Measurements from ENCODE around the gene MFSD8. TPM values are rescaled to one million over a fixed set of nuclear protein-coding genes. Genes with fewer than 3 reads are reported as not detected.

Gene MFSD8
- total and polyA plus RNA-seq, 4 donors: 6.3 to 21.0 (median 17.6) TPM

DNA sequence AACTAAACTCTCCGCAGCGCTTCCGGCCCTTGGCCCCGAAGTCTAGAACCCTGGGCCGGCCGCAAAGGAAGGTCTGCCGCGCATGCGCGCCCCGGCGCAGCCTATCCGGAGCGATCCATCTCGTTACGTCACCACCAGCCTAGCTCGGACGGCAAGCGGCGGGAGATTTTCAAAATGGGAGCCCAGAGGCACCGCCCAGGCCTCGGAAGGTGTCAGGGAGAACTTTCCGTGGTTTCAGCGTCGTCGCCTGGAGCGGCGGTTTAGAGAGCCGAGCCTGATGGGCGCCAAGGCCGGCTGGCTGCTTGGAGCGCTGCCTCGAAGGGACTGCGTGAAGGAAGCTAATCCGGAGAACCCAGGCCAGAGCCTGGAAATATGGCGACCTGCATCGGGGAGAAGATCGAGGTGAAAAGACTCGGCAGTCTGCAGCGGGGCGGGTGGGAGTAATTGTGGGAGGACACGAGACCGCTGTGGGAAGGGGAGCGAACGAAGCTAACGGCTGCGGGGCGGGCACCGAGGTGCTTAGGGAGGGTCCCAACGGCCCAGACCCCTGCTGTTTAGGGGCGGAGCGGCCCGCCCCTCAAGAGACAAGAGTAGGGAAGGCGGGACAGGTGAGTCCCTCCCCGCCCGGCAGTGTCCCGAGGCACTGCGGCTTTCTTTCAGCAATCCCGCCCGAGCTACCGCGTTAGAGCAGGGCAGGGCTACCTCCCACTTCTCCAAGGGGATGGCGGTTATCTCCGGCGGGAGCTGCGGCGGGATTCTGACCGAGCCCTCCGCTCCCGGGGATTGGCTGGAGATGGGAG is 84.0 kb downstream of the MFSD8 start, which contains the start of gene PLK4:
PLK4 (plus strand) TSS at position 131 of the 800 bp plus-strand sequence; CDS start at position 373, 242 bp downstream.
- Histone ChIP-seq H3K27me3 (ENCODE audit: control insufficient read depth in 4 of 4, insufficient read depth in 4 of 4, low read length in 3 of 4) (no peaks in the 10 kb centered on the region), H3K36me3 (ENCODE audit: control insufficient read depth in 4 of 4, insufficient read depth in 3 of 4, low read depth in 1 of 4, low read length in 3 of 4) (no peaks in the 10 kb centered on the region), H3K27ac (ENCODE audit: low read depth in 1 of 2, low read length in 2 of 2) (peak within 1 kb of the TSS in 1 of 2 donors; percentile 44), H3K9ac (ENCODE audit: low read depth in 1 of 2, low read length in 2 of 2) (peak within 1 kb of the TSS; percentile 83 to 88), H3K4me1 (ENCODE audit: control insufficient read depth in 4 of 4, insufficient read depth in 4 of 4, low read length in 3 of 4) (peaks cover 2 to 11% (median 7%) of the 10 kb centered on the region in 4 donors), H3K4me3 (ENCODE audit: low read depth in 1 of 3, low read length in 3 of 3) (peak within 1 kb of the TSS; percentile 79 to 86 (median 81)), H3K9me3 (ENCODE audit: control insufficient read depth in 4 of 4, low read length in 3 of 4) (no peaks in the 10 kb centered on the region)
- WGBS: under 1% methylated on average over 70 of the region's 70 CpGs
- peak; percentile 96 for DNase-seq (ENCODE audit: low spot score)
- TF ChIP-seq SP1 (IDR thresholded peaks at IDR 0.05): peak; percentile 19
- TF ChIP-seq, protein P1, sequence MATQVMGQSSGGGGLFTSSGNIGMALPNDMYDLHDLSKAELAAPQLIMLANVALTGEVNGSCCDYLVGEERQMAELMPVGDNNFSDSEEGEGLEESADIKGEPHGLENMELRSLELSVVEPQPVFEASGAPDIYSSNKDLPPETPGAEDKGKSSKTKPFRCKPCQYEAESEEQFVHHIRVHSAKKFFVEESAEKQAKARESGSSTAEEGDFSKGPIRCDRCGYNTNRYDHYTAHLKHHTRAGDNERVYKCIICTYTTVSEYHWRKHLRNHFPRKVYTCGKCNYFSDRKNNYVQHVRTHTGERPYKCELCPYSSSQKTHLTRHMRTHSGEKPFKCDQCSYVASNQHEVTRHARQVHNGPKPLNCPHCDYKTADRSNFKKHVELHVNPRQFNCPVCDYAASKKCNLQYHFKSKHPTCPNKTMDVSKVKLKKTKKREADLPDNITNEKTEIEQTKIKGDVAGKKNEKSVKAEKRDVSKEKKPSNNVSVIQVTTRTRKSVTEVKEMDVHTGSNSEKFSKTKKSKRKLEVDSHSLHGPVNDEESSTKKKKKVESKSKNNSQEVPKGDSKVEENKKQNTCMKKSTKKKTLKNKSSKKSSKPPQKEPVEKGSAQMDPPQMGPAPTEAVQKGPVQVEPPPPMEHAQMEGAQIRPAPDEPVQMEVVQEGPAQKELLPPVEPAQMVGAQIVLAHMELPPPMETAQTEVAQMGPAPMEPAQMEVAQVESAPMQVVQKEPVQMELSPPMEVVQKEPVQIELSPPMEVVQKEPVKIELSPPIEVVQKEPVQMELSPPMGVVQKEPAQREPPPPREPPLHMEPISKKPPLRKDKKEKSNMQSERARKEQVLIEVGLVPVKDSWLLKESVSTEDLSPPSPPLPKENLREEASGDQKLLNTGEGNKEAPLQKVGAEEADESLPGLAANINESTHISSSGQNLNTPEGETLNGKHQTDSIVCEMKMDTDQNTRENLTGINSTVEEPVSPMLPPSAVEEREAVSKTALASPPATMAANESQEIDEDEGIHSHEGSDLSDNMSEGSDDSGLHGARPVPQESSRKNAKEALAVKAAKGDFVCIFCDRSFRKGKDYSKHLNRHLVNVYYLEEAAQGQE (IDR thresholded peaks at IDR 0.05): no peak
- peak in 1 of 2 donors; percentile 27 for TF ChIP-seq HNF4A (conservative IDR thresholded peaks at IDR 0.05)
- peak; percentile 96 for TF ChIP-seq YY1 (IDR thresholded peaks at IDR 0.05)
- no peak for TF ChIP-seq FOXA1 (IDR thresholded peaks at IDR 0.05)
- TF ChIP-seq GABPA (IDR thresholded peaks at IDR 0.05 in 1 of 2, conservative IDR thresholded peaks at IDR 0.05 in 1 of 2): peak in 1 of 2 donors; percentile 68
- TF ChIP-seq EGR1 (IDR thresholded peaks at IDR 0.05; ENCODE audit: low read depth in 2 of 2): no peak
- peak; percentile 10 to 32 for TF ChIP-seq RAD21 (IDR thresholded peaks at IDR 0.05)

DNA sequence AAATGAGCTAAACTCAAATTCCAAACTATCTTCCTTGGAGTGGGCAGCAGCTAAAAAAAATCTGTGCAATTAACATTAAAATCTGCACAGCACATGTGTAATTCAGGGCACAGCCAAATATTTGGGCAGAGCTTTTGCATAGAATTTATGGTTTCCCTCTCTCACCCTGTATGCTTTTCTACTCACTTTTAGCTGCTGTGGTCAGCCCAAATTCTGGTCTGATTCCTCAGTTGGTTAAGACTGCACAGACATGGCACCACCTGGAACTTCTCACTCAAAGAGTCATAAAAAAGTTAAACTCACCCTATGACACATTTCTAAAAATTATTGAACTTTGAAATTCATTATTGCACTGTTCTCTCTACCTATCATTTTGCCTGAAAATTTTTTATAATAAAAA is 89.2 kb downstream of the MFSD8 start:
- no peak overlapping the region for H3K9ac ChIP-seq (ENCODE audit: low read depth in 1 of 2, low read length in 2 of 2)
- TF ChIP-seq RAD21 (IDR thresholded peaks at IDR 0.05): no peak
- TF ChIP-seq HNF4G (IDR thresholded peaks at IDR 0.05): no peak
- no peak for TF ChIP-seq TAF1 (conservative IDR thresholded peaks at IDR 0.05)
- no peak for TF ChIP-seq YY1 (IDR thresholded peaks at IDR 0.05)
- H3K27me3 ChIP-seq (ENCODE audit: control insufficient read depth in 4 of 4, insufficient read depth in 4 of 4, low read length in 3 of 4): no peaks in the 10 kb centered on the region
- no peaks in the 10 kb centered on the region for H3K36me3 ChIP-seq (ENCODE audit: control insufficient read depth in 4 of 4, insufficient read depth in 3 of 4, low read depth in 1 of 4, low read length in 3 of 4)
- H3K9me3 ChIP-seq (ENCODE audit: control insufficient read depth in 4 of 4, low read length in 3 of 4): no peaks in the 10 kb centered on the region
- DNase-seq (ENCODE audit: low spot score): no peak
- H3K4me3 ChIP-seq (ENCODE audit: low read depth in 1 of 3, low read length in 3 of 3): no peak overlapping the region
- H3K27ac ChIP-seq (ENCODE audit: low read depth in 1 of 2, low read length in 2 of 2): no peak overlapping the region
- peaks cover 0 to 3% (median 0%) of the 10 kb centered on the region in 4 donors for H3K4me1 ChIP-seq (ENCODE audit: control insufficient read depth in 4 of 4, insufficient read depth in 4 of 4, low read length in 3 of 4)

DNA sequence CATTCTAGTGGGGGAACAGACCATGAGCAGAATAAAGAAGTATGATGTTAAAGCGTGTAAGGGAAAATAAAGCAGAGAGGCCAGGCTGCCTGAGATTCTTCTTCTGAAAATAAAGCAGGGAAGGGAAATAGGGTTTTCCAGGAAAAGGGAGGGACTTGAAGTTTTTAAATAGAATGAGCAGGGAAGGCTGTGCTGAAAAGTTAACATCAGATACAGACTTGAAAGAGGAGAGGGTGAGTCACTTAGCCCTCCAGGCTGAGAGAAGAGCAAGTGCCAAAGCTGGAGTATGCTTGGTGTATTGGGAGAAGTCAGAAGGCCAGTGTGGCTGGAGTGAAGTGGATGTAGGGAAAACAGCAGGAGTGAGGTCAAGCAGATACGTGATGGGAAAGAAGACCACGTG is 94.3 kb downstream of the MFSD8 start:
- TF ChIP-seq NR2F2 (IDR thresholded peaks at IDR 0.05) (no peak), YY1 (IDR thresholded peaks at IDR 0.05) (no peak), HNF4A (conservative IDR thresholded peaks at IDR 0.05) (no peak), EGR1 (IDR thresholded peaks at IDR 0.05; ENCODE audit: low read depth in 2 of 2) (no peak), SP1 (IDR thresholded peaks at IDR 0.05) (no peak), TAF1 (conservative IDR thresholded peaks at IDR 0.05) (no peak), JUND (IDR thresholded peaks at IDR 0.05) (no peak), GABPA (IDR thresholded peaks at IDR 0.05 in 1 of 2, conservative IDR thresholded peaks at IDR 0.05 in 1 of 2) (no peak), HNF4G (IDR thresholded peaks at IDR 0.05) (no peak), RAD21 (IDR thresholded peaks at IDR 0.05) (no peak), FOXA2 (IDR thresholded peaks at IDR 0.05) (no peak)
- TF ChIP-seq, protein P2, sequence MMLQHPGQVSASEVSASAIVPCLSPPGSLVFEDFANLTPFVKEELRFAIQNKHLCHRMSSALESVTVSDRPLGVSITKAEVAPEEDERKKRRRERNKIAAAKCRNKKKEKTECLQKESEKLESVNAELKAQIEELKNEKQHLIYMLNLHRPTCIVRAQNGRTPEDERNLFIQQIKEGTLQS (IDR thresholded peaks at IDR 0.05): no peak
- TF ChIP-seq, protein P3, sequence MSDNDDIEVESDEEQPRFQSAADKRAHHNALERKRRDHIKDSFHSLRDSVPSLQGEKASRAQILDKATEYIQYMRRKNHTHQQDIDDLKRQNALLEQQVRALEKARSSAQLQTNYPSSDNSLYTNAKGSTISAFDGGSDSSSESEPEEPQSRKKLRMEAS (IDR thresholded peaks at IDR 0.05): no peak
- Histone ChIP-seq H3K4me3 (ENCODE audit: low read depth in 1 of 3, low read length in 3 of 3) (no peak overlapping the region), H3K9ac (ENCODE audit: low read depth in 1 of 2, low read length in 2 of 2) (no peak overlapping the region), H3K9me3 (ENCODE audit: control insufficient read depth in 4 of 4, low read length in 3 of 4) (no peaks in the 10 kb centered on the region), H3K27ac (ENCODE audit: low read depth in 1 of 2, low read length in 2 of 2) (no peak overlapping the region), H3K36me3 (ENCODE audit: control insufficient read depth in 4 of 4, insufficient read depth in 3 of 4, low read depth in 1 of 4, low read length in 3 of 4) (no peaks in the 10 kb centered on the region), H3K27me3 (ENCODE audit: control insufficient read depth in 4 of 4, insufficient read depth in 4 of 4, low read length in 3 of 4) (no peaks in the 10 kb centered on the region), H3K4me1 (ENCODE audit: control insufficient read depth in 4 of 4, insufficient read depth in 4 of 4, low read length in 3 of 4) (no peaks in the 10 kb centered on the region)
- no peak for DNase-seq (ENCODE audit: low spot score)
- WGBS: 74% methylated on average over 3 of the region's 3 CpGs

Measured in liver (tissue), 9 donors.